Stimulated activated CD4-positive, alpha-beta T cell treated with anti-CD3 and anti-CD28 coated beads, Interleukin-4, amount 100 ng/mL, for 4 hours (primary cell): ENCODE results near the gene CAMTA2.

Experiments
- DNase-seq, 2 experiments: peaks; one replicate each; pipeline ENCODE4 v3.0.0-alpha.2; 2020

CAMTA2 gene

DNA sequence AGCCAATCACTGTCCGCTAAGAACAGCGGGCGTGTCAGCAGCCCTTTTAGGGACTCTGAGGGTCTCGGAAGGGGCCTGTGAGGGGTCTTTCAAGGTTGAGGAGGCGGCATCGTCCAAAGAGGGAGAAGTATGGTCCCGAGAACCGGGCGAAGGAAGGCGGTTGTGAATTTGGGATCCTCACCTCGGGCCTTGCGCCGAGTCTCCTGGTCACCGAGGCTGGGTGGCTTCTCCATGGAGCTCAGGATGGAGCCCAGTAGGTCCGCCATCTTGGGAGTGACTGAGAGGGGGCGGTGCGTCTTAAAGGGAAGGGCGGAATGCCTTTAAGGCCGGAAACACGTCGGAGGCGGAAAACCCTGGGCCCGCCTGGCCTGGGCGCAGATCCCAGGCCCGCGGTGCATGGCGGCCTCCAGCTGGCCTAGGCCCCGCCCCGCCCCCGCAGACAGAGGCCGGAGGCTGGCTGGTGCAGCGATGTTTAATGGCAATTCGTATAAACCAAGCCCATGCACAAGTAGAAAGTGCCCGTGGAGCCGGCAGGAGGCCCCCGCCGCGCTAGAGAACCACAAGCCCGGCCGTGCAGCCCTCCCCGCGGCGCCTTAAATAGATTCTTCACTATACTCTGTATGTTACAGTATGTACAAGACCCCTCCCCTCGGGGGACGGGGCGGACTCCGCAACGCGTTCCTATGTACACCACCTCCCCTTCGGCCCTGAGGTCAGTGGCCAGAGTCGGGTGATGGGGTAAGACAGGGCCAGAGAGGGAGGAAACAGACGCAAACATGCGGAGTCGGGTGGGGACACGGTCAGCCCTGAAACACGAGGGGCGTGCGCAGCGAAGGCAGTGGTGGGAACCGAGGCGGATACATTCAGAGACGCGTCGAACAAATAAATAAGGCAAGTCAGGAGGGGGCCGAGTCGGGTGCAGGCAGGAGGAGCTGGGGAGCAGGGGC lies 19.7 kb downstream of the CAMTA2 start, which contains the start of gene SPAG7:
SPAG7 (minus strand) TSS at position 279 of the 947 bp plus-strand sequence; CDS start at position 266, 13 bp downstream.
- DNase-seq: peak; percentile 88 to 89

DNA sequence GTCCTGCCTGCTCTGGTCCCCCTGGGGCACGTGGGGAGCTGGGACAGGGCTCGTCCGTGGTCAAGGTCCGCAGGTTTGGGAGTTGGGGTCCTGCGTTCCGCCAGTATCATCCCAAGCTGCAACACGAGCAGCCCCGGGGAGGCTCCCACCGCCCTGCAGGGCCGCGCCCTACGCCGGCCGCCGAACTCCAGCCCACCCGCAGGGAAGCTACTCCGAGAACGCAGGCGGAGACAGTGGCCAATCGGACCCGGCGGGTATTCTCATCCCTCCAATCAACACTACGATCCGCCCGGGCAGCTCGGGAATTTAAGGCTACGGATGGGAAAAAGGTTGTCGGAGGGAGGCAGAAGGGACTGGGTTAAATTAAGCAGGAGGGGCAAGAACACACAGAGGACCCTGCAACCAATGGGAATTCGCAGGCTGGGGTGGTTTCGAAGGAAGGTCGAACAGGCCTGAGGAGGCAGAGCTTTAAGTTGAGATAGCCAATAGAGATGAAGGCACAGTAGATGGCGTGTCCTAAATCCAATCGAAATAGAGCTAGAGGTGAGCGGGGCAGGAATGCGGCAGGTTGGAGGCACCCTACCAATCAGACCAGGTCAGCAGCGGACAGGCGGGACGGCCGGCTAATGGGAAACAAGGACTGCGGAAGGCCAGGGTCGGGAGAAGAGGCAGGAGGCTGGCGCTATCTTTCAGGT lies 20.5 kb downstream of the CAMTA2 start:
- peak; percentile 84 to 93 for DNase-seq

DNA sequence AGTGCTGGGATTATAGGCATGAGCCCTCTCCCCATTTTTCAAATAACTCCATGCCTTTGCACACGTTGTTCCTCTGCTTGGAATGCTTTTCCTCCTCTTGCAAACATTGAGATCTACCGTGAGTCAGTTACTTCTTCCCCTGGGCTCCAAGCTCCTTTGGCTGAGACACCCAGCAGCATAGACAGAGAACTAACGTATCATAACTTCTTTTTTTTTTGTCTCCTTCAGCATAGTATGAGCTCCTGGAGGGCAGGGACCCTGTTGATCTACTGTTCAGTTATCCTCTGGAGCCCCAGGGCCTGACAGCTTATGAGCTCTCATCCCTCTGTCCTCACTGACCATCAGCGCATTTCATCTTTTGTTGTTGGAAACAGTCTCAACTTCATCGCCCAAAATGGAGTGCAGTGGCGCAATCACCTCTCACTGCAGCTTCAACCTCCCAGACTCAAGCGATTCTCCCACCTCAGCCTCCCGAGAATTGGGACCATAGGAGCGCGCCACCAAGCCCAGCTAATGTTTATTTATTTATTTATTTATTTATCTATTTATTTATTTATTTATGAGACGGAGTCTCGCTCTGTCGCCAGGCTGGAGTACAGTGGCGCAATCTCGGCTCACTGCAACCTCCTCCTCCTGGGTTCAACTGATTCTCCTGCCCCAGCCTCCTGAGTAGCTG lies 22.0 kb downstream of the CAMTA2 start:
- no peak for DNase-seq

DNA sequence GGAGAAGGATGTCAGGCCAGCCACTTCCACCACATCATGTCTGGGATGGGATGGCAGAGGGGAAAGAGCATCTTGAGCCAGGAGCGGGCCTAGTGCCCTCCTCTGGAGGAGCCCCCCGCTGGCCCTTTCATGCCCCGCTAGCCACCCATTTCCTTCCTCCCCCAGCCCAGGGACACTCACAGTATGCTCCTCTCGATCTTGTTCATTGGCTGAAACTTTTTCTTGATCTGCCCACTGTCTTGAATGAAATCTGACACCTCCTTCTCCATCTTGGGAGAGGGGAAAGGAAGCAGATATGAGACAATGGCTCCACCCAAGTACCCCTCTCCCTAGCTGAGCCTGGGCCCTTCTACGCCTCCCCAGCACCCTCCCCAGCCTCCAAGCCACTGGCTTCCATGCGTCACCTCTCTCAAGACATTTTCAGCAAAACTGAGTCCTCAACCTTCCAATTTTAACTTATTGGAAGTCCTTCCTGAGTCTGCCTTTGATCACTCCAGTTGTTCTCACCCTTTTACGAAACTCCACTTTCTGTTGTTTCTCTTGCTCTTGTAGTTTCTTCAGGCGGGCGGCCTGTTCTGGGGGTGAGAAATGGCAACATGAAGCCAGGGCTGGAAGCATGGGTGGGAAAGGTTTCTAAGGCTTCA lies 27.1 kb downstream of the CAMTA2 start:
- no peak for DNase-seq

DNA sequence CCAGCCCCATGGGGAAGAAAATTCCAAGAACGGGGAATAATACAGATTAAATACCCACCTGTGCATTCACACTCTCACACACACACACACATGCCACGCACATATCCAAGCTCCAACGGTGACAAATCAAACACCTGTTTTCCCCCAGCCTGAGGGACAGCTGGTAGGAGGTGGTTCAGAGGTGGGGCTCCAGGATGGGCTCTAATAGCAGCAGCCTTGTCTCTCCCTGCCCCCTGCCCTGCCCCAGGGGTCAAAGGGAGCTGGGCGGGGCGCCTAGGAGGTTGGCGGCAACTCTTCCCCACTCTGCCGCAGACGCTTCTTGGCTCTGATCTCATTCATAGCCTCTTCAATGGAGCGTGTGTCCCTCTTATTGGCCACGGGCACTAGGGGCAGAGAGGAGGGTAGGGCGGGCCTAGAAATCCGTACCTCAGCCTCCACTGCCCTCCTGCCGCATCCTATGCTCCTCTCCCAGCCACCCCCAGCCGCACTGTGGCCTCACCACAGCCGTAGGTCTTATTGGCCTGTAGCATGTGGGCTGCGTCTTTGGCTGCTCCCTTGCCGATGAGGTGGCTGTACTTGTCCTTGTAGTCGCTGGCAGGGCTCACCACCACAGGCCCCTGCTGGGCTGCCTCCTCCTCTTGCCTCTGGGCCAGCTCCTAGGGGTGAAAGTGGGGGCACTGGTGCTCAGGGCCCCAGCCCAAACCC lies 28.1 kb downstream of the CAMTA2 start:
- no peak for DNase-seq

DNA sequence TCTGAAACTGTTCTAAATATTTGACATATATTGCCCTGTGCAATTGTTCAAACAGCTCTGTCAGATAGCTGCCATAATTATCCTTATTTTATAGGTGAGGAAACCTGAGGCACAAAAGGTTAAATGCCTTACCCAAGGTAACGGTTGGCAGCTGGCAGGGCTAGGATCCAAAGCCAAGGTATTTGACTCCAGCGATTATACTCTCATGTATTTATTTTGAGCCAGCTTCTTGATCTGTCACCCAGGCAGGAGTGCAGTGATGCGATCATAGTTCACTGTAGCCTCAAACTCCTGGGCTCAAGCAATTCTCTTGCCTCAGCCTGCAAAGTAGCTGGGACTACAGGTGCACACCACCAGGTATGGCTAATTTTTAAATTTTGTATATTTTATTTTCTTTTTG lies 29.4 kb downstream of the CAMTA2 start:
- DNase-seq: no peak

DNA sequence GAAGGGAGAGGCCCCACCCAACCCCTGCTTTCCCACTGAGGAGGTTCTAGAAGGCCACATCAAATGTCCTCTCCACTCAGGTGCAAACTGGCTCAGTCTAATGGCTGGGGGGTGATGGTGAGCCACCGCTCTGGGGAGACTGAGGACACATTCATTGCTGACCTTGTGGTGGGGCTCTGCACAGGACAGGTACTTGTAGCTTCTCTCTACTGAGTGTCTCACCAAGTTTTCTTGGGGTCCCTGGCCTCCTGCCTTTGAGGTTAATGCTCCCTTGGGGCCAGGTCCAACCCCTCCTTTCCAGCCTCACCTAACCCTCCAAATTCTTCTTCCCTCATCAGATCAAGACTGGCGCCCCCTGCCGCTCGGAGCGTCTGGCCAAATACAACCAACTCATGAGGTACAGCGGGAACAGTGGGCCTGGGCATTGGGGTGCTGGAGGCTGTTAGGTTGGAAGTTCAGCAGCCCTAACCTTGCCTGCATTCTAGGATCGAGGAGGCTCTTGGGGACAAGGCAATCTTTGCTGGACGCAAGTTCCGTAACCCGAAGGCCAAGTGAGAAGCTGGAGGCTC lies 30.9 kb downstream of the CAMTA2 start:
- DNase-seq: peak in 1 of 2 experiments; percentile 43

DNA sequence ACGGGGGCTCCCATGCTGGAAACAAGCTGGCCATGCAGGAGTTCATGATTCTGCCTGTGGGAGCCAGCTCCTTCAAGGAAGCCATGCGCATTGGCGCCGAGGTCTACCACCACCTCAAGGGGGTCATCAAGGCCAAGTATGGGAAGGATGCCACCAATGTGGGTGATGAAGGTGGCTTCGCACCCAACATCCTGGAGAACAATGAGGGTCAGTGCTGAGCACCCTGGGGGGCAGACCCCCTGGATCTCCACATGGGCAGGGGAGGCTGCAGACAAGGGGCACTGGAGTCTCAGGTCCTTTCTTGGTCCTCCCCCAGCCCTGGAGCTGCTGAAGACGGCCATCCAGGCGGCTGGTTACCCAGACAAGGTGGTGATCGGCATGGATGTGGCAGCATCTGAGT lies 32.4 kb downstream of the CAMTA2 start:
- DNase-seq: no peak

DNA sequence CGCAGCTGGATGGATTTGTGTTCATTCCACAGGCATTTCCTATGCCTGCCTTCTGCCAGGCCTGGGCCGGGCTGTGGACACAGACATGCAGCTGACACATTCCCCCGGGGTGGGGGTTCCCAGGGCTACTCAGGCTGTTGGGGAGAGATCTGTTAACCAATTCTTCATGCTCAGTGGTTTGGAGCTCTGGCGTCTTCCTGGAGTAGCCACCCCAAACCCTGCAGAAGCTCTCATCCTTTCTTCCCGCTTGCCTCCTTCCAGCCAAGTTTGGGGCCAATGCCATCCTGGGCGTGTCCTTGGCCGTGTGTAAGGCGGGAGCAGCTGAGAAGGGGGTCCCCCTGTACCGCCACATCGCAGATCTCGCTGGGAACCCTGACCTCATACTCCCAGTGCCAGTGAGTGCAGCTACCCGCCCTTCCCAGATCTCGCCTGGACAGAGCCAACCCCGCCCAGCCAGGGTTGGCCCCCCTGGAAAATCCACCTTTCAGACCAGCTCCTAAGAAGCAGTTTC lies 34.0 kb downstream of the CAMTA2 start:
- DNase-seq: no peak

DNA sequence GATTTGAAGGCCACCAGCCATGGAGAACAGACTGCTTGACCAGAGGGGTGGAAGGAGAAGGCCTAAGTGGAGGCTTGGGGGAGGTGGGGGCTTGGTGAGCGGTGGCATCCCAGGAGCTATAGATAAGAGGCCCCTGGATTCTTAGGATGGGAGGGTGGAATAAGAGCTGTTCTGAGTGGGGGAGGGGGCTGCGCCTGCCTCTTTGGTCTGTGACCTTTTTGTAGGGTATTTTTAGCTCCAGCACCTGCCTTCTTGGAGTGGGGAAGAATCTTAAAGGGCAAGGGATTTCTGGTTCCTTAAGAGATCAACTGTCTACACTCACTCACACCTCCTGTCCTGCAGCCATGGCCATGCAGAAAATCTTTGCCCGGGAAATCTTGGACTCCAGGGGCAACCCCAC lies 36.0 kb downstream of the CAMTA2 start:
- no peak for DNase-seq

DNA sequence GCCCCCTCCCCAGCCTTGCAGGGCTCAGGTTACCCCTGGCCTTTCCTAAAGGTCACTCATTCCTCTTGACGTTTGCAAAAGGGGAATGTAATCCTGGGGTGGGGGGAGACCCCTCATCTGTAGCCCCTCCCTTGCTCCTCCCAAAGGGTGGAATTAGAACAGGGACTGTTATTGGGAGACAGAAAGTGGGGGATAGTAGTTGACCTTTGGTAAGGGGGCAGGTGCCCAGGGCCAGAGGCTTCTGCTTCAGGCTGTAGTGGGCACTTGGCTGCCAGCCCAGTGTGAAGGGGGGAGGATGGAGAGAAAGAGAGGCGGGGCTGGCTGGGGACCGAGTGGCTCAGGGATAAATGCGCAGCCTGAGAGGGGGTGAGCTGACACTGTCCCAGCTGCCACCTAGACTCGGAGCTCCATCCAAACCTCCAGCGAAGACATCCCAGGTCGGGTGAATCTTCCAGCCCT lies 36.7 kb downstream of the CAMTA2 start, which contains the start of gene ENO3:
ENO3 (plus strand) TSS at position 374 of the 459 bp plus-strand sequence. CDS start 711 bp downstream, outside the sequence.
- DNase-seq: no peak

DNA sequence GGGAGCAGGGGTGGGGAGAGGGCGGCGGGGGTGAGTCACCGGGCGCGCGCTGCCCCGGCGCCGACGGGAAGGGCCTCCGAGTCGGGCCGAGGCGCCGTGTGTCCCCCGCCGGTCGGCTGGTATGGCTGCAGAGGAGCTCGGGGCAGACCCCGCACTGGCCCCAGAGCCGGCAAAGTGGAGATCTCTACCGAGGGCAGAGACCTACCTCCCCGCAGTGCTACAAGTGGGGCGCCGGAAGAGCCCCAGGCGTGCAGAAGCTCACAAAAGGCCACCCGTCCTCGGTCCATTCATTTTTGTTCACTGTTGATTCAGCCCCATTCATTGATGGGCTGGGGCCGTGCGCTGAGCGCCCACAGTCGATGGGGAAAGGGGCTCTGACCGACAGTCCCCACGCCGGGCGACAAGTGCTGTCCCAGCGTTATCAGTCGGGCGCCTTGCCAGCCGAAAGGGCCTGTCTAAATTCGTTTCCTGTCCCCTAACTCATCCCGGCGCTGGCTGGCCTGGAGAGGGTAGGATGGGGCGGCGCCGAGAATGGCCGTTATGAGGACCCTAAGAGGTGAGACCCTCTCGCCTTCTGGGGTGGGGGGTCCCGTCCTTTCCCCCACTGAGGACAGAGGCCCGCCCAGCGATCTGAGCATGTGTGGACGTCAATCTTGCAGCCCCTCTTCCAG lies 37.3 kb downstream of the CAMTA2 start:
- DNase-seq: peak in 1 of 2 experiments; percentile 39

DNA sequence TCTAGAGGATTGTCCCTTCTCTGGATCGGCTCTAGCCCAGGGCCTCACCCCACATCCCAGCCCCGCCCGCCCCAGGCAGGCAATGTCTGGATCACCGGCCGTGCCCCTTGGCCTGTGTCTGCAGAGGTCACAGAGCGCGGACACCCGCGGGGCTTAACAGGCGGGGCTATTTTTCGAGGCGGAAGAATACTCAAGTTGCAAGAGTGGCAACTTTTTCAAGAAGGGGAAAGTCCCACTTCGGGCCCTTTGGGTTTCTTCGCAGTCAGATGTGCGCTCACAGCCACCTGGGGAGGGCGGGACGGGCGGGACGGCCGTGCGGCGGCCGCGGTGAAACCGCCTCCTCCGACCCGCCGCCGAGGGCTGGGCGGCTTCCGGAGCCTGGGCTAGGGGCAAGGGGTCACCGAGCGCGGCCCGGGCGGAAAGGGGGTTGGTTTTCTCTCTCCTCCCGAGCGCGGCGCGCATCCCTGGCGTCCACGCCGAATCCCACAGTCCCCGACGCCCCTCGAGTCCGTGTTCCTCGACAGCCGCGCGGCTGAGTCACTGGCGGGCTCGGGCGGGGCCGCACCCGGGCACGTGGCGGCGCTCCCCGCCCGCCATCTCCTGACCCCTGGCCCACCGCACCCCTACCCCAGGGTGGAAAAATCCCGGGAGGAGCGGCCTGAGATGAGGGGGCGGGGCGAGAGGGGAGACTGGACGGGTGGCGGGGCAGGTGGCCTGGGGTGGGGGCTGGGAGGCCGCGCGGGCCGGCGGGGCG lies 38.0 kb downstream of the CAMTA2 start:
- DNase-seq: peak; percentile 74 to 78

DNA sequence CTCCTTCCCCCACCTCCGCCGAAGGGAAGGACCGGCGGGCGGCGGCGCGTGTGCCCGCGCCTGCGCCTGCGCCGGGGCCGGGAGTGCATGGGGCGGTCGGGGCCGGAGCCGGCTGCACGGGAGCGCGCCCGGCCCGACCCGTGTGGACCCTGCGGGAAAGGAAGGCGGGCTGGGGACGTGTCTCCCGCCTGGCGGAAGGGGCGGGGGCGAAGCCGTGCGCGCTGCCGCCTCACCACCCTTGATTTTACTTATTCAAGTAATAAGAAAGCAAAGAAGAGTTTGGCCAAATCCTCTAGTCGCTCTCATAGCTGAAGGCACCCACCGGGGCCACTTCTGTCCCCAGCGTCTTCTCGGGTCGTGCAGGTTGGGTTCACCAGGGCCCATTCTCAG lies 38.5 kb downstream of the CAMTA2 start:
- DNase-seq: peak; percentile 66 to 73

DNA sequence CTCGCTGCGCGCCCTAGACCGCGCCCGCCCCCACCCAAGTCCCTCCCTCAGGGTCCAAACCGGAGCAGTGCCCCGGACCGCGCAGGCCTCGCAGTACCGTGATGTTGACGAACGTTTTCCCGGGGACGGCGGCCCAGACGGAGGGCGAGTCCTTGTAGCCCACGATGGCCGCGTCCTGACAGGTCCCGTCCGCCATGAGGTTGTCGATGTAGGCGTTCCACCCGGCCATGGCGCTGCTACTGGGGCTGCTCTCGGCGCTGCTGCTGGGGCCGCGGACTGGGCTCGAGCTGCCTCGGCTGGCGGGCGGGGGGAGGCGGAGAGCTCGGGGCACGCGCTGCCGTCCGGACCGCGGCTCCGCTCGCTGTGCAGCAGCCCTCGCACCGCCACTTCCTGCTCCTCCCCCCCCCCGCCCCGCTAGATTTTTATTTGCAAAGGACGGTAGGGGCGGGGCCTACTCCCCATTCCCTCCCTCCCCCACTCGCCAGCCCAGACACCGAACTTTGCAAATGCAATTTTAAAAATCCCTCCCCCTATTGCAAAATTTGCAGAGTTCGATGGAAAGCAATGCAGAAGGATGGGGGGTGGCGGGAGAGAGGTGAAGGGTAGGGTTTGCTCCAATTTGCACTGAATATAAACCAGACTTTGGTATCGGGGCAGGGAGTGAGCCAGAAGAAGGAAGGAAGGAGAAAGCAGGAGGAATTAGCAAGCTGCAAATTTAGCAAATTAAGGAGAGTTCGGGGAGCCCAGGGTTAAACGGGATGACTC lies 39.1 kb downstream of the CAMTA2 start, which contains the start of gene PFN1:
PFN1 (minus strand) TSS at position 365 of the 765 bp plus-strand sequence; CDS start at position 229, 136 bp downstream.
- DNase-seq: peak; percentile 87 to 88

DNA sequence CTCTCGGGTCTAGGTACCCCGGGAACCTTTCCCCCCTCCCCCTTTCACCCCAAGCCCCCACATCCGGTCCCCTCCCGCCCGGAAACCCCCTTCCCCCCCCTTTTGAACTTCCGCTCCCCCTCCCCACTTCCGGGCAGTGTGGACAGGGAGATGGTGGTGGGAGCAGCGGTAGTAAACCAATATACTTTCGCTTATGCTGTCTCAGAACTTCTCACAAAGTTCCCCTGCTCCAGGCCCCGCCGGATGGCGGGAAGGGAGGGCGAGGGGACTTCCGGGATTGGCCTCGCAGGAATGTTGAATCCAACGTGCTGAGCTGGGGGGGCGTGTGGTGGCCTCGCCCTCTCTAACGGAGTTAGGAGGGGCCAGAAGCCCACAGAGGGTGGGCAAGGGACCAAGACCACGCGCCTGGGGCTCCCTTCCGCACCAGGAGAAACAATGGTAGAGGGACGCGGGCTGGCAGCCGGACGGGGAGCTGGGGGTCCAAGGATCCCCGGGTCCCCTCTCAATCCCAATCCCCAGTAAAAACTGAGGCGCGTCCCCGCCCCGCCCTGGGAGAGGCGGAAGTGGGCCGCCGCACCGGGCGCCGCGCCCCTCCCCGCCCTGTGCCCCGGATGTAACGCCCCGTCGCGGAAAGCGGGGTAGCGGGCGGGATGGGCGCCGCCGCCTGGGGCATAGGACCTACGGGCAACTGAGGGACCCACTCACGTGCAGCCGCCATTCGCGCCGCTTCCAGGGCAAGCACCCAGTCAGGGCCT lies 39.9 kb downstream of the CAMTA2 start:
- DNase-seq: peak; percentile 63 to 68

DNA sequence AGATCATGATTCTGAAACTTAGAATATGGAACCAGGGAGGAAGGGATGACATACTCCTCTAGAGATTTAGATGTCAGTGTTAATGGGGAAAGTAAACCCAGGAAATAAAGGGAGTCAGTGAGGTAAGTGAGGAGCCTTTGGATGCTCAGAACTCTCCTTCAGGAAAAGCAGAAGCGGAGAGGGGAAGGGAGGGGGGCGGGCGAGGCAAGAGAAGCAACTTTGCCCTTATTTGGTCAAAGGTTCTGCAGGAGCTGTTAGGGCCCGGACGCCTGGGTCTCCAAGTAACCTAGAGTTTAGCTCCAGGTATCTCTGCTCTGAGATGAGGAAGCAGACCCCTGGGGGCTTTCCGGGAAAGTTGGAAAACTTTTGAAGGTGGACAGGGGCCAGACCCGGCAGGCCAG lies 40.5 kb downstream of the CAMTA2 start:
- DNase-seq: no peak

DNA sequence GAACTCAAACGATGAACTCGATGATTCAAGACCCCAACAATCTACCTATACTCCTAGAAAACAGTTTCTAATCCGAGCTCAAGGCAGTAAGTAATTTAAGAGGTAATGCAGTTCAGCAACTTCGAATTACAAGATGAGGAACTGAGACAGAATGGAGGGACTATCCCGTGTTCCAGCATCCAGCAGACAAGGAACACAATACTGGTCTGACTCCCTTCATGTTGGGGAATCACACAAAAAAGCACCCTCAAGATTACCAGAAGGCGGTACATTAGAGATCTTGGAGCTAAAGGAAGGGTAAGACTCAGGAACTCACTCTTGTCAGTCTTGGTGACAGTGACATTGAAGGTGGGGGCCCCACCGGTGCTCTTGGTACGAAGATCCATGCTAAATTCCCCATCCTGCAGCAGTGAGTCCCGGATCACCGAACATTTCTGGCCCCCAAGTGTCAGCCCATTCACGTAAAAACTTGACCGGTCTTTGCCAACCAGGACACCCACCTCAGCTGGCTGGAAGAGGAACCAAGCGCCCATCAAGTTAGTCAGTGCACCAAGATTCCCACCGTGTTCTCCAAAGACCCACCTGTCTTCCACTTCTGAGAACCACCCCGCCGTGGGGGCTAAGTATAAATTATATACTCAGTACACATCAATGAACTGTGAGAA lies 41.0 kb downstream of the CAMTA2 start:
- no peak for DNase-seq
